GM19372 (cell line): Measurements from ENCODE around the gene MAP3K12.
"Not testable (repeated sequence)": the region's sequence is repeated elsewhere in the genome, so short reads cannot be mapped to it uniquely, and the experiment has no call there.

Experiments used
- ATAC-seq: cut with Tn5 transposase; IDR thresholded peaks from one replicate; pipeline ENCODE4 v1.9.1; 2021; ENCODE audit warnings: mild to moderate bottlenecking, low read depth, moderate library complexity; ENCODE audit not compliant: unreplicated experiment

Gene MAP3K12

GRCh38 chr12:53444593-53445325 lies 54.5 kb downstream of the MAP3K12 start:
- ATAC-seq = not testable (repeated sequence)

- ATAC-seq = no peak
These were observed 55.3 kb downstream of the MAP3K12 start for GRCh38 chr12:53443955-53444354.

- ATAC-seq = peak; percentile 98
These were observed 58.0 kb downstream of the MAP3K12 start, which contains the start of gene PRR13 for GRCh38 chr12:53441040-53441833. Gene PRR13 (plus strand): TSS chr12:53441734. CDS start chr12:53442715, 981 bp downstream.

GRCh38 chr12:53439582-53439981 lies 59.7 kb downstream of the MAP3K12 start:
- ATAC-seq = not testable (repeated sequence)

- ATAC-seq = not testable (repeated sequence)
These were observed 63.9 kb downstream of the MAP3K12 start for GRCh38 chr12:53435326-53435725.

- no peak for ATAC-seq
These were observed 68.1 kb downstream of the MAP3K12 start for GRCh38 chr12:53431187-53431586.

GRCh38 chr12:53430116-53430515 lies 69.1 kb downstream of the MAP3K12 start:
- no peak for ATAC-seq
